Measurements from ENCODE around the gene UBE2S.
A peak's percentile ranks its signal among the peaks of the same experiment; 100 is the strongest.

Gene UBE2S

GRCh38 chr19:55352040-55352439 is 55.5 kb downstream of the UBE2S start:
- Mint-ChIP-seq H3K27me3 (ENCODE audit: low read depth, poor library complexity) (peaks cover 61% of the 10 kb centered on the region), H3K9me3 (no peaks in the 10 kb centered on the region), H3K4me1 (peaks cover 54% of the 10 kb centered on the region), H3K4me3 (peak overlapping the region; percentile 25), H3K27ac (no peak overlapping the region), H3K36me3 (ENCODE audit: low read depth) (no peaks in the 10 kb centered on the region)
- no peak for DNase-seq
- TF ChIP-seq, protein P1, sequence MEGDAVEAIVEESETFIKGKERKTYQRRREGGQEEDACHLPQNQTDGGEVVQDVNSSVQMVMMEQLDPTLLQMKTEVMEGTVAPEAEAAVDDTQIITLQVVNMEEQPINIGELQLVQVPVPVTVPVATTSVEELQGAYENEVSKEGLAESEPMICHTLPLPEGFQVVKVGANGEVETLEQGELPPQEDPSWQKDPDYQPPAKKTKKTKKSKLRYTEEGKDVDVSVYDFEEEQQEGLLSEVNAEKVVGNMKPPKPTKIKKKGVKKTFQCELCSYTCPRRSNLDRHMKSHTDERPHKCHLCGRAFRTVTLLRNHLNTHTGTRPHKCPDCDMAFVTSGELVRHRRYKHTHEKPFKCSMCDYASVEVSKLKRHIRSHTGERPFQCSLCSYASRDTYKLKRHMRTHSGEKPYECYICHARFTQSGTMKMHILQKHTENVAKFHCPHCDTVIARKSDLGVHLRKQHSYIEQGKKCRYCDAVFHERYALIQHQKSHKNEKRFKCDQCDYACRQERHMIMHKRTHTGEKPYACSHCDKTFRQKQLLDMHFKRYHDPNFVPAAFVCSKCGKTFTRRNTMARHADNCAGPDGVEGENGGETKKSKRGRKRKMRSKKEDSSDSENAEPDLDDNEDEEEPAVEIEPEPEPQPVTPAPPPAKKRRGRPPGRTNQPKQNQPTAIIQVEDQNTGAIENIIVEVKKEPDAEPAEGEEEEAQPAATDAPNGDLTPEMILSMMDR (IDR thresholded peaks at IDR 0.05), result no peak

DNA sequence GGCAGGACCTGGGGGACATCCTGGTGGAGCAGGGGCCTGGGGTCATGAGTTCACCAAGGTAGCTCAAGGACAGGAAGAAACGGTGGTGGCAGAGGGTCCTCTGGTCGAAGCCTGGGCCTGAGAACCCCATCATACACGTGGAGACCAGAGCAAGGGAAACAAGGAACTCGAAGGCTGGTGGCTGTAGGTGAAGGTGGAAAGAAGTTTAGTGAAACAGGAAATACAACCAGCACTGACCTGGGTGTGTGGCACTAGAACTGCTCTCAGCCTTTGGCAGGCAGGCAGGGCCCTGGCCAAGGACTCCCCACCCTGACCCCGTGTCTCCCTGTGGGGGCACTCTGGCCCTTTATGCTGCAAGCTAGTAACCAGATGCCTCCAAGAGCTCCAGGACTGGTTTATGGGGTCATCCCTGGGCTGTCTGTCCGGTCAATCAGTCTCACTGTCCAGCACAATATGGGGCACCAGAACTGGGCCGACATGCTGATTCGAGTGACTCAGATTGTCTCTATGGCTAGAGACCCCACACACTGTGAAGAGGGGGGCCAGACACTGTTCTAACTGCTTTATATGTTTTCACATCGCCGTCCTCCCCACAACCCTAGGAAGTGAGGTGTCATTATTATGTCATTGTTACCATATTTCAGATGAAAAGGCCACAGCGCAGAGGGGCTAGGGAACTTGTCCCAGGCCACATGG is 56.8 kb downstream of the UBE2S start:
- Mint-ChIP-seq H3K4me3 (no peak overlapping the region), H3K27ac (no peak overlapping the region), H3K36me3 (ENCODE audit: low read depth) (no peaks in the 10 kb centered on the region), H3K27me3 (ENCODE audit: low read depth, poor library complexity) (peaks cover 48% of the 10 kb centered on the region), H3K9me3 (no peaks in the 10 kb centered on the region), H3K4me1 (peaks cover 54% of the 10 kb centered on the region)
- TF ChIP-seq, protein P1 (IDR thresholded peaks at IDR 0.05), result no peak
- DNase-seq, result no peak

Data from nephron progenitor cell (in vitro differentiated cells).